HG02759 (cell line): ENCODE measurements around the gene HIPK1.

ENCODE experiments used
- ATAC-seq: cut with Tn5 transposase; IDR thresholded peaks from one replicate; pipeline ENCODE4 v1.9.1; 2021; ENCODE audit warnings: mild to moderate bottlenecking, moderate library complexity; ENCODE audit not compliant: unreplicated experiment

The HIPK1 gene

DNA sequence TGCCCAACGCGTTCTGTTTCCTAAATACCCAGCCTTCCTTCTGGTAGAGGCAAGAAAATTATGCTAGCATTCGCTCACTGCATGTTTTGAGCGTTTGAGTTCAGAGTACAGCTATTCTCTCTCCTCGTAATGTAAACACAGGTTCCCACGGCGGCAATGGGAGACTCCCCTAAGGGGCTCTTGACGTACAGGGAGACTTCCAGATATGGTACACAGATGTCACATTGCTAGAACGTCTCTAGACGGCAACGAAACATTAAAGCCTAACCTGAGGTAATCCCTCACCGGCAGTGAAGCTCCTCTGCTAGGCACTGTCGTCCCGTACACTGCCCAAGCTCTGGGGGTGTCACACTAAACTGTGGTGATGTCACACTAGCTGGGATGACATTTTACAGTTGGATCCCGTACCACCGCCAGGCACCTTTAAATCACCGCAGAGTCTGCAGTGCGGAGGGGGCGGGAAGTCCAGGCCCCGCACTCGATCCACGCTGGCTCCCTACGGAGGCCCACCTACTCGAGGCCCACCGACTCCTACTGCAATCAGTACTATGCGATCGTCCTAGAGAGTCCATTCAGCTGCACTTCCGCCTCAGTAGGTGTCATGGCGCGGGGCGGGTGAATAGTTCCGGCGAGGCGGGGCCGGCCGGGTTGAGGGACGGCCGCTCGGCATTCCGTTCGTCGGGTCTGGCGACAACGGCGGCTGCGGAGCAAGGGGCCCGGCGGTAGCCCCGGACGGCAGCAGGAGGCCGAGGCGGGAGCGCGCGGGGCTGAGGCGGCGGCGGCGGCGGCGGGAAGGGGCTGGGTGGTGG lies at the start of gene HIPK1:
Gene HIPK1, plus strand, starts transcription at position 384 of the 809 bp plus-strand sequence.
- peak; percentile 74 for ATAC-seq

DNA sequence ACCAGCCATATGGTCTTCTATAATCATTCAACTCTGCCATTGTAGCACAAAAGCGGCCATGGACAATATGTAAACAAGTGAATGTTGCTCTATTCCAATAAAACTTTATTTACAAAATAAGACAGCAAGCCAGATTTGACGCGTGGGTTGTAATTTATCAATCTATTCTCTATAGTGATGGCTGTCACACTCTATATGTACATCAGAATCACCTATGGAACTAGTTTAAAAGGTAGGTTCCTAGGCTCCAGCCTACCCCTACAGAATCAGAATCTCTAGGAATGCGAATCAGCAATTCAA lies 49.4 kb upstream of the HIPK1 start:
- ATAC-seq = no peak

DNA sequence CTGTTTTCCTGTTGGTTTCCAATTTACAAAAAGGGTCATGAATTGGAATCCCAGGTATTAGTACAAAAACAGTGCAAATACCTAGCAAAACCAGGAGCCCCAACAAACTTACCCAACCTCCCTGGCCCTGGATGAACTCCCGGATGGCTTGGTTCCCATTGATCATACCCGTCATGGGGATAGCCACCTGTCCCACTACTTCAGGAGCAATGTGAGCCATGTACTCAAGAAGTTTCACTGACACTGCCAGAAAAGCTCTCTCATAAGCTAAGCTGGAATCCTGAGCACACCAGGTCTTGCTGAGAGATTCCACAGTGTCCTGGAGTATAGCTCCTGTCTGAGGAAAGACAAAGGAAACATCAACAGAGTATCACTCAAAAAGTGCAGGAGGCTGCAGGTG lies 47.5 kb upstream of the HIPK1 start:
- no peak for ATAC-seq

DNA sequence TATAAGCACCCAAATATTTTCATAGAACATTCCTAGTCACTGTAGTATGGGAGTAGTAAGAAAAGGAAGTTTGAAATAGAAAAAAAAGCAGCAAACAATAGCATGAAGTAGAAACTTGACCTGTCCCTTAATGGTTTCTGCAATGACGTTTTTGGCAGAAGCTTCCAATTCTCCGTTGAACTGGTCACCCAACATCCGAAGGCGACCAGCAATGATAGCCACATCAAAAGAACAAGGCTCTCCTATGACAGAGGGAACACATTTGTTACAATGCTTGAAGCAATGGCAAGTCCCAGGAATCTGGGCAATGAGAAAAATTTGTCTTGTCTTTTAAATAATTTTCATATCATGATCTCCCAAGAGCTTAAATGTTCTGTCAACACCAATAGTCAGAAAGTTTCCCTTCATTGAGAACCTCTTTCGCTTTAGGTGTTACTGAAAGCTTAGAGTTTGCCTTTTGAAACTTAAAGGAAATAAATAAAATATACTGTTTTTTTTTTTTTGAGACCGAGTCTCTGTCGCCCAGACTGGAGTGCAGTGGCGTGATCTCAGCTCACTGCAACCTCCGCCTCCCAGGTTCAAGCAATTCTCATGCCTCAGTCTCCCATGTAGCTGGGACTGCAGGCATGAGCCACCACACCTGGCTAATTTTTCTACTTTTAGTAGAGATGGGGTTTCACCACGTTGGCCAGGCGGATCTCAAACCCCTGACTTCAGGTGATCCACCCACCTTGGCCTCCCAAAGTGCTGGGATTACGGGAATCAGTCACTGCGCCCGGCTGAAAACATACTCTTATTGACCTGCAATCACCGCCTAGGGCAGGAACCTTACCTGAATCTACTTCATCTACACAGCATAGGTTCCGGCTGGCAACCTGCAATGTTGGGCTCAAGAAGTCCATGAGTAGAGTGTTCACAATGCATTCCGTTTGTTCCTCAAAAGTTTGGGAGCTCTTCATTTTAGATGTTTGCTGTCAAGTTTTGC lies 42.4 kb upstream of the HIPK1 start:
- ATAC-seq = no peak

DNA sequence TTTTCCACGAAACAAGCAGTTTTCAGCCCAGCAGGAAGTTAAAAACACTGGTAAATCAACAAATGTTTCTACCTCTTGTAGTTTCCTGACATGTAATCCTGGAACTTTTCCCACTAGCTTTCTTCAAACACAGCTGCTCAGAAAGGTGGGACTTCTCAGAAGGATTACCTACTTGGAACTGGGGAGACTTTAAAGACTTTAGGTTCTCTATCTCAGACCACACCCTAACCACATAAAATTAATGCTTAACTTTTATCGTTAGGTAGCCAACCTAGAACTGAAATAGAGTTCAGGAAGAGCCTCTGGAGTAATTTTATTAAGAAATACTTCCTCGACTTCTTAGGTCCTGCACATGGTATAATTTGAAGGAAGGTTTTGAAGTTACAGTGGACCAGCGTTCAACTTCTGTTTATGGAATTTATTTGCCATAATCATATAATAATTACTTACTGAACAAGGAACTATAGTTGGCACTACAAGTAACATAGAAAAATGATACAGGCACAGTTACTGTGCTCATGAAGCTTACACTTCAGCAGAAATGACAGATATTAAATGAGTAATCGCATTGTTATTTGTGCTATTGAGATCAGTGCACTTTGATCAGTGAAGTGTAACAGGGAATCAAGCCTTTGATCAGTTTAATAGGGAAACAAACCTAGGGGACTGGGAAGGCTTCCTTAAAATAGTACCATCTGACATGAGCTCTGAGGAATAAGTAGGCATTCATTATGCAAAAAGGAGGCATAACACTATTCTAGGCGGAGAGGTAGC lies 41.5 kb upstream of the HIPK1 start, which contains the start of gene BCL2L15:
Gene BCL2L15, minus strand, starts transcription at position 180 of the 774 bp plus-strand sequence. CDS start 206 bp downstream, outside the sequence.
- no peak for ATAC-seq

DNA sequence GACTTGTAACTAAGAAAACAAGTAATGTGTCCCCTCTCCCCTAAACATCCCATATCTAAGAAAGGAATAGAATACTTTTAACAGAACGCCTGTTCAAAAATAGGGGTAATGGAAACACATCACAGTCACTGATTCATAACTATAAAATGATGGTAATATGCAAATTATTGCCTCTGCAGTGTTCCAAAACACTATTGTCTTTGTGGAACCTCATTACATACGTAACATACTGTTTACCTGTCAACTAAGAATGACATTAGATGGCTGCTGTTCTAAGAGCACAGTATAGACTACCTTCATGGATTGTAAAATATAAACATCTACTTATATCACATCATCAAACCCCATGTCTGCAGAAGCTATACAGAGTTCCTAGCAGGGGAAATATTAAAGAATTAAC lies 38.3 kb upstream of the HIPK1 start:
- ATAC-seq = no peak

DNA sequence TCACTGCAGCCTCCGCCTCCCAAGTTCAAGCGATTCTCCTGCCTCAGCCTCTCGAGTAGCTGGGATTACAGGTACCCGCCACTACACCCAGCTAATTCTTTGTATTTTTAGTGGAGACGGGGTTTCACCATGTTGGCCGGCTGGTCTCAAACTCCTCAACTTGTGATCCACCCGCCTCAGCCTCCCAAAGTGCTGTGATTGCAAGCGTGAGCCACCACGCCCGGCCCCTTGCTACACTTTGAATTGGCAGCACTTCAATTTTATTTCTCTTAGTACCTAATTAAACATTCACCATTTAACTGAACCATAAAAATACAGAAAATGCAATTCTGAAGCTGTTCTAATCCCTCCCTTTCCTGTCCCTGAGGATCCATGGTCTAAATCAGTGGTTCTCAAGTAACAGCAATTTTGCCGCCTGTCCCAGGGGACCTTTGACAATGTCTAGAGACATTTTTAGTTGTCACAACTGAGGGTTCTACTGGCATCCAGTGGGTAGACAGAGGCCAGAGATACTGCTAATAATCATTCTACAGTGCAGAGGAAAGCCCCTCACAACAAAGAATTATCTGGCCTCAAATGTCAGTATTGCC lies 37.4 kb upstream of the HIPK1 start:
- ATAC-seq = no peak

DNA sequence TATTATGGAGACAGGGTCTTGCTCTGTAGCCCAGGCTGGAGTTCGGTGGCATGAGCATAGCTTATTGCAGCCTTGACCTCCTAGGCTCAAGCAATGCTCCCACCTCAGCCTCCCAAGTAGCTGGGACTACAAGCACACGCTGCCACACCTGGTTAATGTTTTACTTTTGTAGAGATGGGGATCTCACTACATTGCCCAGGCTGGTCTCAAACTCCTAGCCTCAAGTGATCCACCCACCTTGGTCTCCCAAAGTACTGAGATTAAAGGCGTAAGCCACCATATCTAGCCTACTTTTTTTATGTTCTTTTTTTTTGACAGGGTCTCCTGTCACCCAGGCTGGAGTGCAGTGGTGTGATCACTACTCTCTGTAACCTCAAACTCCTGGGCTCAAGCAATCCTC lies 35.9 kb upstream of the HIPK1 start:
- ATAC-seq = no peak

DNA sequence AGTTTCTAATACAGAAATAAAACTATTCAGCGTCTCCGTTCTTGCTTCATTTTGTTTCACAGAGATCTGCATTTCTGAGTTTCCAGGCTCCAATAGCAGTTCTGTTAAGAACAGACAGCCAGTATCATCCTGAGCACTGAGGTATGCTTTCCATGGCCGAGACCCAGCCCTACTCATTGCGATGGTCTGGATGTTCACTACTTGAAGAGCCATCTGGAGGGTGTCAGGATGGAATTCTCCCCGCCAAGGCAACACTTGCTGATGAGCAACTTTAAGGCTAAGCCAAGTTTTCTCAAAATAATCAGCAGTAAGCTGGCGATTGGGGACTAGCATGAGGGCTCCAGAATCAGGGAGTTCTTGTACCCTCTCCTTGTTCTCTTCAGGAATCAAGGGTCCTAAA lies 34.0 kb upstream of the HIPK1 start:
- no peak for ATAC-seq

DNA sequence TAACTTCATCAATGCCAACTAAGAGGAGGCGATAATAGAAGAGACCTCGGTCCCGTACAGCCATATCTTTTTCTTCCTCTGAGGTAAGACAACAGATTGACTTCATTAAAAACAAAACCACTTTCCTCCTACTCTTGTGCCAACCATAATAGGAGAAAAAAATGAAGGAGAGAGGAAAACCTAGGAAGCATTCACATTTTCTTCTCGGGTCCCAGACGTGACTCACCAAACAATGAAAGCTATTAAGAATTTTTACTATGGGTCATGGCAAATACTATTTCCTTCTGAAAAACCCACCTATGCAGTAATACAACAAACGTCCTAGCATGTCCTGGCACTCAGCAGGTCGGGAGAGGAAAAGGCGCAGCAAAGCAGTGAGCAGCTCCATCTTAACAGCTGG lies 33.2 kb upstream of the HIPK1 start:
- ATAC-seq = no peak

DNA sequence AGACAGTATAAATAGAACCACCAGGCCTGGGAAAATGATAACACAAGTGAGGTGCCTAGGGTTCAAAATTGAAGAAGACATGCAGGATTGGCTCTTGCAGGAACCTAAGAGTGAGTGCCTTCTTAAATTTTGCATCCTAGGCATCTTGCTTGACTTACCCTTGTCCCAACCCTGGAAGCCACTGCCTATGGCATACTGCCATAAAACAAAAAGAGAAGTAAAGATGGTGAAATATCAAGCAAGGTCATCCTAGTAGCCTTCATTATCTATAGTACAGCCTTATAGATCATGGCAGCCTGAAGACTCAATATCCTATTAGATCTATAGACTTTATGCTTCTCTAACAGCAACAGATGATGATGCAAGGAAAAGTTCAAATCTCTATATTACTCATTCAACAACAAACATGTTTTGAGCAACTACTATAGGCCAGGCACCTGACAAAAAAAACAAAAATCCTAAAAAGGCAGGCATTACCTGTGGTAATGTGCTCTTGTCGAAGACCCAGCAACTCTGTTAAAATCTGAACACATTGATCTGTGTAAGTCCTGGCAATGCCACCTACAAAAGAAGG lies 30.8 kb upstream of the HIPK1 start:
- ATAC-seq = no peak

DNA sequence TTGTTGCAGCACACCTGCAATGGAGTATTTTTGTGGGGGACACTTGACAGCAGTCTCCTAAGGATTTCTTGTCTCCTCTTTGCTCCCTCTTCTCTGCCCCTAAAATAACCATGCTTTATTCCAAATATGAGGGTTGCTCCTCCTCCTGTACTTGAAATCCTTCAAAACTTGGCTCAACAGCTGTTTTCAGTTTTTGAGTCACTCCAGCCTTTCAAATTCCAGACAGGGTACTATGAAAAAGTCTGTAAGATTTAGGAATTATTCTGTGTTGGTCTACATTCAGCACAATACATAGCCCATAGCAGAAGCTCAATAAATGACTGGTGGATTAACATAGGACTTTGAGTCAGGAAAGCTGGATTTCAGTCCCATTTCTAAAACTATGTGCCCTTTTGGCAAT lies 30.0 kb upstream of the HIPK1 start:
- no peak for ATAC-seq

DNA sequence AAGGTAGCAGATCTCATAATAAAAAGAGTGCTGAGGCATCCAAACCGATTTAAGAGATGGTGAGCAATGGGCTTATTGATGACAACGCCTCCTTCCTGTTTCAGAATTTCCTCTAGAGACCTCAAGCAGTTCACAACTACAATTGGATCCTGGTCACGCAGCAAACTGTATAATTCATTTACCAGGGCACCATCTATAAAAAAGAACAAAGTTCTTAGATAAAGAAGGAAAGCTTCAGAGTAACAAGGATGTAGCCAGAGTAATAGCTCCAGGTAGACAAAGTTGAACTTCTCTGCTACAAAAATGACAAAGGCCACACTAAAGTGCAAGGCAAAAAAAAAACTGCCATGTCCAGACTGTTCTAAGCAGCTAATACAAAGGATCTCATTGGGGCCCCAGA lies 27.9 kb upstream of the HIPK1 start:
- ATAC-seq = no peak

DNA sequence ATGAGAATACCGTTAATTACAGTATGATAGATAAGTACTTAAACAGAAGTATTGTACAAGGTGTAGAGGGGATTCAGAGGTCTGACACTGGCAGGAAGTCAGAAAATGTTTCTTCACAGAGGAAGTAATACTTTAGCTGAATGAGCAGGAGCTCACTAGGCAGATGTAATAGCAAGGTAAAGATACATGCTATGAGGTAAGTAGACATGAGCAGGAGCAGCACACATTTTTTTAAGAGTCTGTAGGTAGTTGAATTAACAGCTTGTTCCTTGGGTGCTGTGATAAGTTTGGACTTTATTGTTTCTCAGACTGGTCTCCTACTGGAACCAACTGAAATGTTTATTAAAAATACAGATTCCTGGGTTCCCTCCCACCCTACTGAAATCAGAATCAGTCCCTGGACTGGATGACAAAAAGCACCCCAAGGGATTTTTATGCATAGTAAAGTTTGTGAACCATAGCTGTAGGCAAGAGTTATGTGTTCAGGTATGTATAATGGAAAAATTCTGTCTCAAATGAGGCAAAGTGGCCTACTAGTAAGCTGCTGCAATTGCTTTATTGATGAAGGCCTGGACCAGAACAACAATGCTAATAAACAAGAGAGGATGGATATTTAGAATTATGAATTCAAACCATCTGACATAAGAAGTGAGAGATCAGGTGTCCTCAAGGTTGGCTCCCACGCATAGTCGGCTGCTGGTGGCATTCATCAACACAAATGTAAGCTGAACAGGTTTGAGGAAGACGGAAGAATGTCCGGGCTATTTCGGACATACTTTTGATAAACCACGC lies 25.4 kb upstream of the HIPK1 start:
- ATAC-seq = no peak

DNA sequence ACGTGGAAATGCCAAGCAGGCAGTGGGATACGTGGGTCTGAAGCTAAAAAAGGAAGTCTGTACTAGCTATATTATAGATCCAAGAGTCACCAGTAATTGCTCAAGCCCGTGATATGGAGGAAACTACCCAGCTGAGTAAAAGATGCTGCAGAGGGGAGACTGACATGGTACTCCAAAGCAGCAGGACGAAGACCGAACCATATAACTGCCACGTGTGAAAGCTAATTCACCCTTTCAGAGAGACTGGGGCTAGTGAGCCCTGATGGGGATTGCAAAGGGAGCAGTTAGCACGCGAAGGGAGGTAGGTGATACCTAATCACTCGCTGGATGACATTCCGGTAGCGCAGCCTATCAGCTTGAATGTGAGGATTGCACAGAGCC lies 24.8 kb upstream of the HIPK1 start:
- peak; percentile 32 for ATAC-seq

DNA sequence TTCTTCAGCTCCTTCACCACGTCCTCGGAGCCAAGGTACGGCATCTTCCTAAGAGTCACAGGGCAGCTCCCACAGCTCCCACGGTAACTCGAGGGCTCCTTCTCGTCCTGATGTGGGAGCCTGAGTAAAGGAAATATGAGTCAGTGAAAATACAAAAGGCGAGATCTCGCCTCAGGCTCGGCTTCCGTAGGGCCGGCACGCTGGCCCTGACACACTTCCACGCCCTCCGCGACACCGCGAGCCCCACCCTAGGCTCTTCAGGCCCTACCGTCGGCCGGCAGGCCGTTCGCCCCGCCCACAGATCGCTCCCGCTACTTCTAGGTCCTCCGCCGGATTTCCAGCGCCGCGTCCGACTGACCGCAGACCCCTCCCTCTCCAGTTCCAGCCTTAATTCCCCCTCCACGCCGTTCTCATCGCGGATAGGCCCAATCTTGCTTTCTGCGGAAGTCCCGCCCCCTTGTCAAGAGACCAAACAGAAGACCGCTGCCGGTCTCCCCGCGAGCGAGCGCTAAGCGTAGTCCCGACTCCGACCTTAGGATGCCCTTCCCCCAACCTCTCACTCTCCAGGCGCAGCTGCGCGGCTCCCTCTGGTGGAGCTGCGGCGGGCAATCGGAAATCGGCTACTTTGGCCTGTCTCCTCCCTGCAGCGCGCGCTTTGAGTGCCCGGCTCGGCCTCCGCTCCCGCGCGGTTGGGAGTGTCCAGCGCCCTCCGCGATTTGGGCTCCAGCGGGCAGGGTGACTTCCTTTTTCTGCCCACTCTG lies 24.3 kb upstream of the HIPK1 start, which contains the start of the genes AP4B1 and DCLRE1B:
Gene AP4B1, minus strand, starts transcription at position 126 of the 761 bp plus-strand sequence. Its CDS starts 82 bp downstream, at position 44.
Gene DCLRE1B, plus strand, starts transcription at position 653 of the 761 bp plus-strand sequence. CDS start 261 bp downstream, outside the sequence.
- peak; percentile 92 for ATAC-seq

DNA sequence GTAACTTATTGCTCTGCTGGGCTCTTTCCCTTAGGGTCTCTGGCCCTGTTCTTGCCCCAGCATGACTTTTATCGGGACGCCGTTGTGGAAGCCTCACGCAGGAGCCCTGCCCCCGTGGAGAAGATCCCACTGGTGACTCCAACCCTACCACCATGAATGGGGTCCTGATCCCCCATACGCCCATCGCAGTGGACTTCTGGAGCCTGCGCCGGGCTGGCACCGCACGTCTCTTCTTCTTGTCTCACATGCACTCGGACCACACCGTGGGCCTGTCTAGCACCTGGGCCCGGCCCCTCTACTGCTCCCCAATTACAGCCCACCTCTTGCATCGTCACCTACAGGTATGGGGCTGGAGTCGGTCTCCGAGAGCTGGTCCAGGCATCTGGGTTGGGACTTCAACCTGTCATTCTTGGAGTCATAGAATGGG lies 23.7 kb upstream of the HIPK1 start:
- peak; percentile 5 for ATAC-seq

DNA sequence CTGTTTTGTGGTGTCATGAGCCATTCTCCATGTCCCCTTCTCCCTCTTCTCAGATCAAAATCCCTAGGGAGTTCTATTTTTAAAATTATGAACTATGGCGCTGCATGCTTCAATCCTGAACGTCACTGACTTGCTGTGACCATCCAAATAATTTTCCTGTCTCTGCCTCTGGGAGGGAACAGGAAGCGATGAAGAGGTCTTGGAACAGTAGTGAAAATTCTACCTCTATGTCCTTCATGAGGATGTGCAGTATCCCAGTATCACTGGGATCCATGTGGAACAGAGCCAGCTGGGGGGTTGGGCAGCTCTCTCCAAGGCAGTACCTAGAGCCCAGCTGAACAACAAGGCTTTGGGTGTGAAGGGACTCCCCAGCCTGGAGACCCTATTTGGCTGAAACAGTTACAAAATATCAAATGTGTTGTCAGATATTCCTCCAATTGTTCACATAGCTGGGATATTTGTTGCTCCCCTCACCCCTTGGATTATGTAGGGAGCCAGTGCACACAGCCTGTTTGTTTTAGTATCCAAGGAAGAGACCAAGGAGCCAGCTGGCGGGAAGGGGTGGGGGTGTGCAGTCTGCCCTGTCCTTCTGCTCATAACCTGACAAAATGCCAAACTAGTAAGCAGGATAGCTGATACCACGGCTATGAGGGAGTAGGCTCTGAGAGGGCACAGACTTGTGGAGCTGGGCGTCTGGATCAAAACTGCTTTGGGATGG lies 16.4 kb upstream of the HIPK1 start:
- no peak for ATAC-seq
